Measurements from ENCODE around the gene CCDC148. TPM values are rescaled to one million over a fixed set of nuclear protein-coding genes. Genes with fewer than 3 reads are reported as not detected.
"Not testable (repeated sequence)": the region's sequence is repeated elsewhere in the genome, so short reads cannot be mapped to it uniquely, and the experiment has no call there.

The CCDC148 gene
- total RNA-seq, 4 donors from 2014 or later = 0.19 to 0.31 TPM; not detected in 2

- H3K9me3 ChIP-seq = no peaks in the 10 kb centered on the region
- 62 to 63% methylated on average over 1 of the region's 1 CpG for WGBS, 2 donors
- no peak for TF ChIP-seq CTCF (IDR thresholded peaks at IDR 0.05)
- no peak for TF ChIP-seq POLR2A (IDR thresholded peaks at IDR 0.05)
- no peak overlapping the region for H3K27ac ChIP-seq
- no peaks in the 10 kb centered on the region for H3K4me1 ChIP-seq
- intact Hi-C loops (cut with DNase I) = no loop called here
- no peak for DNase-seq
- no peaks in the 10 kb centered on the region for H3K27me3 ChIP-seq
- no peak overlapping the region for H3K4me3 ChIP-seq
- no peaks in the 10 kb centered on the region for H3K36me3 ChIP-seq
Observed at GRCh38 chr2:158378926-158379325, 77.6 kb downstream of the CCDC148 start.

- intact Hi-C loops (cut with DNase I) = no loop called here
- no peak overlapping the region for H3K27ac ChIP-seq
- TF ChIP-seq POLR2A (IDR thresholded peaks at IDR 0.05) (no peak), CTCF (IDR thresholded peaks at IDR 0.05) (no peak)
- no peak for DNase-seq
- WGBS, 2 donors = 66 to 80% methylated on average over 5 of the region's 5 CpGs
- H3K4me3 ChIP-seq = no peak overlapping the region
- H3K4me1 ChIP-seq = no peaks in the 10 kb centered on the region
- no peaks in the 10 kb centered on the region for H3K36me3 ChIP-seq
- H3K9me3 ChIP-seq = no peaks in the 10 kb centered on the region
- no peaks in the 10 kb centered on the region for H3K27me3 ChIP-seq
Observed at GRCh38 chr2:158366342-158366741, 90.2 kb downstream of the CCDC148 start.

- Histone ChIP-seq H3K27me3 (no peaks in the 10 kb centered on the region), H3K4me3 (no peak overlapping the region), H3K27ac (no peak overlapping the region), H3K9me3 (no peaks in the 10 kb centered on the region), H3K4me1 (peaks cover 0 to 5% (median 0%) of the 10 kb centered on the region in 3 donors), H3K36me3 (no peaks in the 10 kb centered on the region)
- WGBS, 2 donors = 57 to 62% methylated on average over 2 to 4 of the region's 4 CpGs
- TF ChIP-seq CTCF (IDR thresholded peaks at IDR 0.05) = no peak
- TF ChIP-seq POLR2A (IDR thresholded peaks at IDR 0.05) = no peak
- intact Hi-C loops (cut with DNase I) = no loop called here
- DNase-seq = no peak
Observed at GRCh38 chr2:158359846-158360245, 96.7 kb downstream of the CCDC148 start.

- Histone ChIP-seq H3K4me1 (peaks cover 0 to 5% (median 0%) of the 10 kb centered on the region in 3 donors), H3K27me3 (no peaks in the 10 kb centered on the region), H3K27ac (no peak overlapping the region), H3K4me3 (no peak overlapping the region), H3K9me3 (no peaks in the 10 kb centered on the region), H3K36me3 (no peaks in the 10 kb centered on the region)
- no peak for DNase-seq
- intact Hi-C loops (cut with DNase I) = no loop called here
- TF ChIP-seq POLR2A (IDR thresholded peaks at IDR 0.05) = no peak
- no peak for TF ChIP-seq CTCF (IDR thresholded peaks at IDR 0.05)
- 43 to 51% methylated on average over 2 of the region's 2 CpGs for WGBS, 2 donors
Observed at GRCh38 chr2:158357699-158358098, 98.9 kb downstream of the CCDC148 start.

GRCh38 chr2:158357122-158357521 lies 99.4 kb downstream of the CCDC148 start:
- H3K4me3 ChIP-seq = no peak overlapping the region
- WGBS, 2 donors = 80 to 100% methylated on average over 1 of the region's 1 CpG
- peaks cover 0 to 5% (median 0%) of the 10 kb centered on the region in 3 donors for H3K4me1 ChIP-seq
- intact Hi-C loops (cut with DNase I) = no loop called here
- H3K9me3 ChIP-seq = no peaks in the 10 kb centered on the region
- H3K27me3 ChIP-seq = no peaks in the 10 kb centered on the region
- H3K36me3 ChIP-seq = no peaks in the 10 kb centered on the region
- no peak overlapping the region for H3K27ac ChIP-seq
- DNase-seq = no peak
- TF ChIP-seq CTCF (IDR thresholded peaks at IDR 0.05) = no peak
- TF ChIP-seq POLR2A (IDR thresholded peaks at IDR 0.05) = no peak

GRCh38 chr2:158351466-158351816 lies 105.1 kb downstream of the CCDC148 start:
- H3K27me3 ChIP-seq; H3K36me3 ChIP-seq; intact Hi-C loops (cut with DNase I); DNase-seq; H3K9me3 ChIP-seq; H3K4me3 ChIP-seq; H3K27ac ChIP-seq; H3K4me1 ChIP-seq: not testable (repeated sequence)
- WGBS, 2 donors = no CpG with 5 or more reads among the region's 14 CpGs

GRCh38 chr2:158350751-158351465 lies 105.6 kb downstream of the CCDC148 start:
- H3K4me1 ChIP-seq; DNase-seq; H3K27ac ChIP-seq; H3K9me3 ChIP-seq; H3K4me3 ChIP-seq; H3K27me3 ChIP-seq; intact Hi-C loops (cut with DNase I); H3K36me3 ChIP-seq: not testable (repeated sequence)
- 90 to 92% methylated on average over 5 to 12 of the region's 20 CpGs for WGBS, 2 donors

Measured in esophagus squamous epithelium (tissue), 5 donors.